Liver (tissue), 9 donors: ENCODE data around the gene NIBAN1. TPM values are rescaled to one million over a fixed set of nuclear protein-coding genes. Genes with fewer than 3 reads are reported as not detected.

Experiments
- DNase-seq: peaks from one replicate; pipeline ENCODE4 v3.0.0-alpha.2; 2017; ENCODE audit warnings: low spot score
- H3K27ac ChIP-seq, 2 donors: one replicate each; pipeline ENCODE4 v1.7.0; 2013; ENCODE audit warnings: inconsistent platforms in 2 of 2, low read length in 2 of 2, control low read depth in 1 of 2, low read depth in 1 of 2, mild to moderate bottlenecking in 1 of 2
- H3K27me3 ChIP-seq, 4 donors: one replicate each; pipeline versions ENCODE4 v1.6.1 to v1.7.0; 2013; ENCODE audit warnings: low read length in 3 of 4, inconsistent platforms in 1 of 4, mild to moderate bottlenecking in 1 of 4, moderate library complexity in 1 of 4; ENCODE audit not compliant: control insufficient read depth in 4 of 4, insufficient read depth in 4 of 4
- H3K36me3 ChIP-seq, 4 donors: one replicate each; pipeline versions ENCODE4 v1.6.1 to v1.7.0; 2013; ENCODE audit warnings: low read length in 3 of 4, mild to moderate bottlenecking in 3 of 4, low read depth in 1 of 4, moderate library complexity in 1 of 4; ENCODE audit not compliant: control insufficient read depth in 4 of 4, insufficient read depth in 3 of 4
- H3K4me1 ChIP-seq, 4 donors: one replicate each; pipeline versions ENCODE4 v1.6.1 to v1.7.0; 2013; ENCODE audit warnings: low read length in 3 of 4, mild to moderate bottlenecking in 3 of 4, moderate library complexity in 1 of 4; ENCODE audit not compliant: control insufficient read depth in 4 of 4, insufficient read depth in 4 of 4
- H3K4me3 ChIP-seq, 3 donors: one replicate each; pipeline versions ENCODE4 v1.6.1 to v1.7.0; 2013; ENCODE audit warnings: low read length in 3 of 3, control low read depth in 1 of 3, low read depth in 1 of 3, mild to moderate bottlenecking in 1 of 3
- H3K9ac ChIP-seq, 2 donors: one replicate each; pipeline ENCODE4 v1.7.0; 2013; ENCODE audit warnings: low read length in 2 of 2, mild to moderate bottlenecking in 2 of 2, moderate library complexity in 2 of 2, control low read depth in 1 of 2, low read depth in 1 of 2
- H3K9me3 ChIP-seq, 4 donors: one replicate each; pipeline versions ENCODE4 v1.6.1 to v1.7.0; 2013; ENCODE audit warnings: low read length in 3 of 4; ENCODE audit not compliant: control insufficient read depth in 4 of 4
- CTCF ChIP-seq: fragments of 150-350 bp; IDR thresholded peaks from 2 replicates; pipeline ENCODE4 v1.5.1; 2017; ENCODE audit warnings: improper control_type of control experiment, low read depth, low read length; ENCODE audit not compliant: missing input control
- EGR1 ChIP-seq, 2 donors: IDR thresholded peaks; 2 replicates each; pipeline ENCODE4 v1.6.1; 2016 to 2018; ENCODE audit warnings: antibody characterized with exemption in 2 of 2, low read depth in 2 of 2
- FOXA1 ChIP-seq: IDR thresholded peaks from 2 replicates; pipeline ENCODE4 v1.6.1; 2016; ENCODE audit warnings: antibody characterized with exemption
- FOXA2 ChIP-seq: IDR thresholded peaks from 2 replicates; pipeline ENCODE4 v1.6.1; 2016; ENCODE audit warnings: antibody characterized with exemption
- GABPA ChIP-seq, 2 donors: IDR thresholded peaks in 1 of 2; conservative IDR thresholded peaks in 1 of 2; 2 replicates each; pipeline ENCODE4 v1.6.1; 2016; ENCODE audit warnings: antibody characterized with exemption in 2 of 2, mild to moderate bottlenecking in 1 of 2, moderate library complexity in 1 of 2
- HNF4G ChIP-seq: IDR thresholded peaks from 2 replicates; pipeline ENCODE4 v1.6.1; 2016; ENCODE audit warnings: antibody characterized with exemption
- JUND ChIP-seq, 2 donors: IDR thresholded peaks; 2 replicates each; pipeline ENCODE4 v1.6.1; 2016; ENCODE audit warnings: antibody characterized with exemption in 2 of 2
- MAX ChIP-seq: IDR thresholded peaks from 2 replicates; pipeline ENCODE4 v1.6.1; 2016; ENCODE audit warnings: antibody characterized with exemption
- NR2F2 ChIP-seq: IDR thresholded peaks from 2 replicates; pipeline ENCODE4 v1.6.1; 2016; ENCODE audit warnings: antibody characterized with exemption
- RAD21 ChIP-seq, 2 donors: IDR thresholded peaks; 2 replicates each; pipeline ENCODE4 v1.6.1; 2016; ENCODE audit warnings: antibody characterized with exemption in 2 of 2, mild to moderate bottlenecking in 2 of 2
- REST ChIP-seq: IDR thresholded peaks from 2 replicates; pipeline ENCODE4 v1.6.1; 2016; ENCODE audit warnings: antibody characterized with exemption, mild to moderate bottlenecking
- RXRA ChIP-seq, 2 donors: IDR thresholded peaks; 2 replicates each; pipeline ENCODE4 v1.6.1; 2017 to 2018; ENCODE audit warnings: antibody characterized with exemption in 2 of 2, mild to moderate bottlenecking in 1 of 2
- SP1 ChIP-seq: IDR thresholded peaks from 2 replicates; pipeline ENCODE4 v1.6.1; 2018; ENCODE audit warnings: antibody characterized with exemption, mild to moderate bottlenecking
- TAF1 ChIP-seq: conservative IDR thresholded peaks from 2 replicates; pipeline ENCODE4 v1.6.1; 2016; ENCODE audit warnings: antibody characterized with exemption, mild to moderate bottlenecking
- YY1 ChIP-seq: IDR thresholded peaks from 2 replicates; pipeline ENCODE4 v1.6.1; 2016; ENCODE audit warnings: antibody characterized with exemption, mild to moderate bottlenecking
- WGBS: extraction: QIAGEN DNeasy Blood & Tissue Kit; methylation state at CpG from one replicate; pipeline ENCODE4 v1.1.7; 2013; 5-methylcytosine and 5-hydroxymethylcytosine counted together
- polyA plus RNA-seq, 2 donors: library from polyadenylated mRNA; stranded (reverse) in 1 of 2; unstranded in 1 of 2; fragments of 200-250 nt in 1 of 2; fragments of >200 nt in 1 of 2; fragmentation: Nextera tagmentation in 1 of 2; extraction: Ambion mirVana in 1 of 2; gene quantifications; one replicate each; pipeline versions ENCODE4 v1.2.1 to v1.2.3, GENCODE V29; 2013 to 2015
- total RNA-seq, 2 donors: library from RNA; depleted of rRNA; stranded (reverse); fragments of >200 nt; gene quantifications; one replicate each; pipeline ENCODE4 v1.2.3, GENCODE V29; 2014
- donor health status: healthy.
- donor health status: healthy.
- donor health status: healthy.
- donor health status: healthy.
- donor health status: healthy.

The NIBAN1 gene
- total and polyA plus RNA-seq, 4 donors: 0.50 to 5.5 (median 2.8) TPM

GRCh38 chr1:184941410-184941733 is 32.9 kb downstream of the NIBAN1 start (continued):
- TF ChIP-seq REST (no peak), EGR1 (IDR thresholded peaks at IDR 0.05; ENCODE audit: low read depth in 2 of 2) (no peak), HNF4G (no peak), RAD21 (IDR thresholded peaks at IDR 0.05) (no peak), GABPA (IDR thresholded peaks at IDR 0.05 in 1 of 2, conservative IDR thresholded peaks at IDR 0.05 in 1 of 2) (no peak), FOXA1 (no peak), NR2F2 (no peak)

GRCh38 chr1:184940694-184941409 is 33.5 kb downstream of the NIBAN1 start:
- peaks cover 0 to 8% (median 0%) of the 10 kb centered on the region in 4 donors for H3K27me3 ChIP-seq
- H3K4me1 ChIP-seq: peaks cover 0 to 2% (median 0%) of the 10 kb centered on the region in 4 donors
- no peak overlapping the region for H3K9ac ChIP-seq
- 93% methylated on average over 8 of the region's 8 CpGs for WGBS
- H3K9me3 ChIP-seq: no peaks in the 10 kb centered on the region
- H3K4me3 ChIP-seq: no peak overlapping the region
- H3K36me3 ChIP-seq: no peaks in the 10 kb centered on the region
- H3K27ac ChIP-seq: no peak overlapping the region
- TF ChIP-seq TAF1: no peak
- no peak for DNase-seq

GRCh38 chr1:184940226-184940625 is 34.1 kb downstream of the NIBAN1 start:
- TF ChIP-seq TAF1 (no peak), JUND (IDR thresholded peaks at IDR 0.05) (no peak), FOXA2 (no peak), FOXA1 (no peak), NR2F2 (no peak), YY1 (no peak), SP1 (no peak), RXRA (IDR thresholded peaks at IDR 0.05) (no peak), EGR1 (IDR thresholded peaks at IDR 0.05; ENCODE audit: low read depth in 2 of 2) (no peak), CTCF (no peak), HNF4G (no peak), MAX (no peak)
- no peak overlapping the region for H3K27ac ChIP-seq
- DNase-seq: no peak
- no peak overlapping the region for H3K9ac ChIP-seq
- 92% methylated on average over 2 of the region's 2 CpGs for WGBS
- H3K4me1 ChIP-seq: peaks cover 0 to 2% (median 0%) of the 10 kb centered on the region in 4 donors
- peaks cover 0 to 8% (median 0%) of the 10 kb centered on the region in 4 donors for H3K27me3 ChIP-seq
- H3K9me3 ChIP-seq: no peaks in the 10 kb centered on the region
- H3K4me3 ChIP-seq: no peak overlapping the region
- no peaks in the 10 kb centered on the region for H3K36me3 ChIP-seq
